ENCODE data around the gene DPY19L3.
"Not testable (repeated sequence)": the region's sequence is repeated elsewhere in the genome, so short reads cannot be mapped to it uniquely, and the experiment has no call there.

DPY19L3 gene

GRCh38 chr19:32438751-32439150 lies 33.2 kb downstream of the DPY19L3 start:
- no peak overlapping the region for H3K4me3 ChIP-seq (replicated peaks; ENCODE audit: low read depth, low read length)
- DNase-seq (ENCODE audit: low read depth), result no peak
- no peak for TF ChIP-seq CTCF (IDR thresholded peaks at IDR 0.05; ENCODE audit: low read length, missing control alignments)

- no peak overlapping the region for H3K4me3 ChIP-seq (replicated peaks; ENCODE audit: low read depth, low read length)
- DNase-seq (ENCODE audit: low read depth), result no peak
- TF ChIP-seq CTCF (IDR thresholded peaks at IDR 0.05; ENCODE audit: low read length, missing control alignments), result no peak
Observed at GRCh38 chr19:32442650-32443049, 37.1 kb downstream of the DPY19L3 start.

- not testable (repeated sequence) for DNase-seq (ENCODE audit: low read depth); H3K4me3 ChIP-seq (replicated peaks; ENCODE audit: low read depth, low read length)
Observed at GRCh38 chr19:32447534-32447933, 42.0 kb downstream of the DPY19L3 start.

- no peak for TF ChIP-seq CTCF (IDR thresholded peaks at IDR 0.05; ENCODE audit: low read length, missing control alignments)
- no peak for DNase-seq (ENCODE audit: low read depth)
- no peak overlapping the region for H3K4me3 ChIP-seq (replicated peaks; ENCODE audit: low read depth, low read length)
Observed at GRCh38 chr19:32448026-32448425, 42.5 kb downstream of the DPY19L3 start.

GRCh38 chr19:32450217-32450616 lies 44.6 kb downstream of the DPY19L3 start:
- DNase-seq (ENCODE audit: low read depth), result no peak
- no peak overlapping the region for H3K4me3 ChIP-seq (replicated peaks; ENCODE audit: low read depth, low read length)
- TF ChIP-seq CTCF (IDR thresholded peaks at IDR 0.05; ENCODE audit: low read length, missing control alignments), result no peak

GRCh38 chr19:32453736-32454135 lies 48.2 kb downstream of the DPY19L3 start:
- DNase-seq (ENCODE audit: low read depth), result peak; percentile 29
- no peak overlapping the region for H3K4me3 ChIP-seq (replicated peaks; ENCODE audit: low read depth, low read length)
- no peak for TF ChIP-seq CTCF (IDR thresholded peaks at IDR 0.05; ENCODE audit: low read length, missing control alignments)

GRCh38 chr19:32456406-32456805 lies 50.8 kb downstream of the DPY19L3 start:
- TF ChIP-seq CTCF (IDR thresholded peaks at IDR 0.05; ENCODE audit: low read length, missing control alignments), result no peak
- no peak overlapping the region for H3K4me3 ChIP-seq (replicated peaks; ENCODE audit: low read depth, low read length)
- no peak for DNase-seq (ENCODE audit: low read depth)

All from fibroblast of pulmonary artery (primary cell).